Mesenchymal stem cell (in vitro differentiated cells and primary cell): ENCODE measurements around the gene TBX1. TPM values are rescaled to one million over a fixed set of nuclear protein-coding genes. Genes with fewer than 3 reads are reported as not detected.

Source experiments
- DNase-seq: peaks from one replicate; pipeline ENCODE4 v3.0.0-alpha.2; 2013
- H2AFZ ChIP-seq: one replicate; pipeline ENCODE4 v1.6.1; 2013; ENCODE audit warnings: low read depth, mild to moderate bottlenecking, control low read depth, inconsistent platforms, low read length, moderate library complexity
- H2AK5ac ChIP-seq: 2 replicates; pipeline ENCODE4 v1.6.1; 2013; ENCODE audit warnings: low read length, moderate library complexity, mild to moderate bottlenecking, inconsistent platforms; ENCODE audit not compliant: severe bottlenecking
- H2BK120ac ChIP-seq: one replicate; pipeline ENCODE4 v1.6.1; 2013; ENCODE audit warnings: low read depth, mild to moderate bottlenecking, inconsistent platforms, low read length, moderate library complexity
- H2BK12ac ChIP-seq, 2 experiments: one replicate each; pipeline ENCODE4 v1.6.1; 2013; ENCODE audit warnings: inconsistent platforms in 2 of 2, low read length in 2 of 2, mild to moderate bottlenecking in 2 of 2, moderate library complexity in 2 of 2, control low read depth in 1 of 2
- H2BK15ac ChIP-seq: one replicate; pipeline ENCODE4 v1.6.1; 2013; ENCODE audit warnings: mild to moderate bottlenecking, low read depth, inconsistent platforms; ENCODE audit not compliant: poor library complexity, severe bottlenecking
- H2BK5ac ChIP-seq: 2 replicates; pipeline ENCODE4 v1.6.1; 2013; ENCODE audit warnings: low read depth, mild to moderate bottlenecking, low read length, control low read depth, inconsistent platforms; ENCODE audit not compliant: poor library complexity, severe bottlenecking
- H3K14ac ChIP-seq, 2 experiments: one replicate each; pipeline ENCODE4 v1.6.1; 2013; ENCODE audit warnings: inconsistent platforms in 2 of 2, low read length in 2 of 2, control low read depth in 1 of 2, mild to moderate bottlenecking in 1 of 2, moderate library complexity in 1 of 2
- H3K18ac ChIP-seq, 2 experiments: one replicate each; pipeline ENCODE4 v1.6.1; 2013; ENCODE audit warnings: inconsistent platforms in 2 of 2, low read length in 2 of 2, control low read depth in 1 of 2, low read depth in 1 of 2, mild to moderate bottlenecking in 1 of 2
- H3K23ac ChIP-seq, 2 experiments: one replicate each; pipeline ENCODE4 v1.6.1; 2013; ENCODE audit warnings: inconsistent platforms in 2 of 2, low read length in 2 of 2, mild to moderate bottlenecking in 2 of 2, moderate library complexity in 2 of 2, control low read depth in 1 of 2
- H3K27ac ChIP-seq: 2 replicates; pipeline ENCODE4 v1.5.1; 2013; ENCODE audit warnings: mild to moderate bottlenecking, moderate library complexity, low read length, control low read depth, inconsistent platforms; ENCODE audit not compliant: poor library complexity, severe bottlenecking
- H3K27me3 ChIP-seq, 2 experiments: 2 replicates each; pipeline versions ENCODE4 v1.6.1 to v1.7.0; 2013; ENCODE audit warnings: low read length in 2 of 2, mild to moderate bottlenecking in 2 of 2, moderate library complexity in 2 of 2, control low read depth in 1 of 2, inconsistent platforms in 1 of 2; ENCODE audit not compliant: control insufficient read depth in 1 of 2, insufficient read depth in 1 of 2
- H3K36me3 ChIP-seq, 2 experiments: 2 replicates each; pipeline versions ENCODE4 v1.6.1 to v1.7.0; 2013; ENCODE audit warnings: low read length in 2 of 2, control low read depth in 1 of 2, inconsistent platforms in 1 of 2, low read depth in 1 of 2, mild to moderate bottlenecking in 1 of 2; ENCODE audit not compliant: insufficient read depth in 2 of 2, control insufficient read depth in 1 of 2
- H3K4ac ChIP-seq, 2 experiments: one replicate each; pipeline ENCODE4 v1.6.1; 2013; ENCODE audit warnings: inconsistent platforms in 2 of 2, low read length in 2 of 2, mild to moderate bottlenecking in 2 of 2, moderate library complexity in 2 of 2, control low read depth in 1 of 2, low read depth in 1 of 2
- H3K4me1 ChIP-seq: 2 replicates; pipeline ENCODE4 v1.6.1; 2013; ENCODE audit warnings: low read depth, low read length, control low read depth; ENCODE audit not compliant: control insufficient read depth, insufficient read depth
- H3K4me2 ChIP-seq: 2 replicates; pipeline ENCODE4 v1.6.1; 2013; ENCODE audit warnings: low read length, mild to moderate bottlenecking, inconsistent platforms; ENCODE audit not compliant: poor library complexity, severe bottlenecking
- H3K4me3 ChIP-seq, 2 experiments: 2 replicates each; pipeline versions ENCODE4 v1.5.1 to v1.7.0; 2013; ENCODE audit warnings: low read length in 2 of 2, mild to moderate bottlenecking in 2 of 2, control low read depth in 1 of 2, low read depth in 1 of 2; ENCODE audit not compliant: insufficient read depth in 1 of 2
- H3K79me1 ChIP-seq: replicated peaks from 2 replicates; pipeline ENCODE4 v1.6.1; 2013; ENCODE audit warnings: mild to moderate bottlenecking, control low read depth, low read length, inconsistent platforms; ENCODE audit not compliant: poor library complexity, severe bottlenecking
- H3K9ac ChIP-seq: 2 replicates; pipeline ENCODE4 v1.7.0; 2013; ENCODE audit warnings: mild to moderate bottlenecking, low read length, moderate library complexity
- H3K9me3 ChIP-seq: 2 replicates; pipeline ENCODE4 v1.7.0; 2013; ENCODE audit warnings: mild to moderate bottlenecking, low read length; ENCODE audit not compliant: control insufficient read depth
- H4K8ac ChIP-seq: one replicate; pipeline ENCODE4 v1.6.1; 2013; ENCODE audit warnings: inconsistent platforms, mild to moderate bottlenecking, low read length, moderate library complexity
- H4K91ac ChIP-seq: one replicate; pipeline ENCODE4 v1.6.1; 2013; ENCODE audit warnings: mild to moderate bottlenecking, low read length, inconsistent platforms
- WGBS: methylation state at CpG from one replicate; pipeline ENCODE4 v1.1.7; 2013; ENCODE audit warnings: mixed read lengths; 5-methylcytosine and 5-hydroxymethylcytosine counted together
- polyA plus RNA-seq, 2 experiments: library from polyadenylated mRNA; stranded (reverse); fragments of 200-250 nt; gene quantifications; one replicate each; pipeline ENCODE4 v1.2.3, GENCODE V29; 2013

TBX1 gene
- polyA plus RNA-seq (2013, experiment 1 of 2), result 2.4 TPM
- polyA plus RNA-seq (2013, experiment 2 of 2), result 2.5 TPM

DNA sequence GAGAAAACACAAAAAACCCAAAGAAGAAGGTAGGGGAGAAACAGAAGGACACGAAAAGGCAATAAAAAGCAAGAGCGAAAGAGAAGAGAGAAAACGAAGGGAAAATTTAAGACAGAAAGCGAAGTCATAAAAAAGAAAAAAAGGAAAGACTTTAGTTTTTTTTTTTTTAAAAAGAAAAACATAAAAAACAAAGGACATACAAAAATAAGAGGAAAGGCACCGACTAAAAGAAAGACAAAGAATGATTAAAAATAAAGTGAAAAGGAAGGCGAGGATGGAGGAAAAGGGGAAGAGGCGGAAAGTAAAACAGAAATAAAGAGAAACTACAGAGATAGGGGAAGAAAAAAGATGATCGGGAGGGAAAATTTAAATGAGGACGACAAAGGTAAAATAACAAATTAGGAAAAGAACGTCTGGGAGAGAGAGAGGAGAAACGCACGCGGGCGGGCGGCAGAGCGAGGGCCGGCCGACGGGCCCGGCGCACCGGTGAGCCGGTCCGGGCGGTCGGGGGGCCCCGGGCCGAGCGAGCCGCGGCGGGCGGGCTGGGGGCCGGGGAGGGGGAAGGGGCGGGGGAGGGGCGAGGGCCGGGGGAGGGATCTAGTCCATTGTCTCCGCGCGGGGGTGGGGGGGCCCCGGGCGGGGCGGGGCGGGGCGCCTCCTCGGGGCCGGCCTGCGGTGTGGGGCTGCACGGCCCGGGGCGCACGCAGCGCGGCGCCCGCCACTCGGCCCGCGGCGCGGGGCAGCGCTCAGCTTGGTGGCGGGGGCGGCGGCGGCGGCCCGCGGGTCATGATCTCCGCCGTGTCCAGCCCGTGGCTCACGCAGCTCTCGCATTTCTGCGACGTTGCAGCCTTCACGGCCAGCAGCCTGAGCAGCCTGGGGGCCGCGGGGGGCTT is at the start of gene TBX1:
TBX1 (plus strand) TSS at position 721 of the 893 bp plus-strand sequence; CDS start at position 787, 66 bp downstream.
- peak within 1 kb of the TSS in 1 of 2 experiments; percentile 91 for H3K23ac ChIP-seq
- H3K18ac ChIP-seq, result no peak within 1 kb of the TSS
- no peak within 1 kb of the TSS for H2BK120ac ChIP-seq
- H3K4ac ChIP-seq, result no peak within 1 kb of the TSS
- no peaks in the 10 kb centered on the region for H3K79me1 ChIP-seq
- H3K4me2 ChIP-seq, result peak within 1 kb of the TSS; percentile 74
- H2BK15ac ChIP-seq, result no peak within 1 kb of the TSS
- no peak within 1 kb of the TSS for H2AK5ac ChIP-seq
- no peak within 1 kb of the TSS for H2AFZ ChIP-seq
- no peak within 1 kb of the TSS for H4K8ac ChIP-seq
- H3K27ac ChIP-seq, result no peak within 1 kb of the TSS
- WGBS, result 1% methylated on average over 24 of the region's 79 CpGs
- H3K4me1 ChIP-seq, result peaks cover 35% of the 10 kb centered on the region
- H3K9me3 ChIP-seq, result no peaks in the 10 kb centered on the region
- H3K9ac ChIP-seq, result peak within 1 kb of the TSS; percentile 45
- H4K91ac ChIP-seq, result no peak within 1 kb of the TSS
- no peak within 1 kb of the TSS for H2BK12ac ChIP-seq
- no peak within 1 kb of the TSS for H3K14ac ChIP-seq
- peak within 1 kb of the TSS in 1 of 2 experiments; percentile 53 for H3K4me3 ChIP-seq
- DNase-seq, result no peak
- peaks cover 0 to 5% of the 10 kb centered on the region in 2 experiments for H3K36me3 ChIP-seq
- H2BK5ac ChIP-seq, result no peak within 1 kb of the TSS
- H3K27me3 ChIP-seq, result peaks cover 78 to 88% of the 10 kb centered on the region in 2 experiments

DNA sequence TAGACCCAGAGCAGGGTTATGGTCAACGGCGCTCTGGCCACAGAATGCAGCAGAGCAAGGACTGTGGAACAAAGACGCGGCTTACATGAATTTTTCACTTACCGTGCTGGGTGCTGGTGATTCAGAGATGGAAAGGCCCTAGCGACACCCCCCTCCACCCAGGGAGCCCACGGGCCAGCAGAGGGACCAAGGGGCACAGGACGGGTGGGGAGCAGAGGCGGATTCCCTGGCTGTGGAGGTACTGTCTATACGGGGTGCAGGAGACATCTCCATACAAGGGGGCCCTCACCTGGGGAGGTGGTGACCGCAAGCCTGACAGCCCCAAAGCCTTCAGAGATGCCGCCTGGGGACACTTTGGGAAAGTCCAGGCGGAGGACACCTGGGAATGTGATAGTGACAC is 47.3 kb upstream of the TBX1 start:
- Histone ChIP-seq H3K4me2 (no peak overlapping the region), H3K18ac (no peak overlapping the region), H3K9ac (no peak overlapping the region), H3K79me1 (peaks cover 4% of the 10 kb centered on the region), H4K8ac (no peak overlapping the region), H3K4ac (no peak overlapping the region), H3K9me3 (no peaks in the 10 kb centered on the region), H3K36me3 (no peaks in the 10 kb centered on the region), H3K27ac (no peak overlapping the region), H2AFZ (no peak overlapping the region), H3K23ac (no peak overlapping the region), H3K14ac (no peak overlapping the region), H3K27me3 (peaks cover 44 to 49% of the 10 kb centered on the region in 2 experiments), H3K4me1 (peaks cover 24% of the 10 kb centered on the region), H4K91ac (no peak overlapping the region), H2BK15ac (no peak overlapping the region), H2BK120ac (no peak overlapping the region), H2BK12ac (no peak overlapping the region), H3K4me3 (no peak overlapping the region), H2BK5ac (no peak overlapping the region), H2AK5ac (no peak overlapping the region)
- no peak for DNase-seq
- WGBS, result 89% methylated on average over 13 of the region's 13 CpGs

DNA sequence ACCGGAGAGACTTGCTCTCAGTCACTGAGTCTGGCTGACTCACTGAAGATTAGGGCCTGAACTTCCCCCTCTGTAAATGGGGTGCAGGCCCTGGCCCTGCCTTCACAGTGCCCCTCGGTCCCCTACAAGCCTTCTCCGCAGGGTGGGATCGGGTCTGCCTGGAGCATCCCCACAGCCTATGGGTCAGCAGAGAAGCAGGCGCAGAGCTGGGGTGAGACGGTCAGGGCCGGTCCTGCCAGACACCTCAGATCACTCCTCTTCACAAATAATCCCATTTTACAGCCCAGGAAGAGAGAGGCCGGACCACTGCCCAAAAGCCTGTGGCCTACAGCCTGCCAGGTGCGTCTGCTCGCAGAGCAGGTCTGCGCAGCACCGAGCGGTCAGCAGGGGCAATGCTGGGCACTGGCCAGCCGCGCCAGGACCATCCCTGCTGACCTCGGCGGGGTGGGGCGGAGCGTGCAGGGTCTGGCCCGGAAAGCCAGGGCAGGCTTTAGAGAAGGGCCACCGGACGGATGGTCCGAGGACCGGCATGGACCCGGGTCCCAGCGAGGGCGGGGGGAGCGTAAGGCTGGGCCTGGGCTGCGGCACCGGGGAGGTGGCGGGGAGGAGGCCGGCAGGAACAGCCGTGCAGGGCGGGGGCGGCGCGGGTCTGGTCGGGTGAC is 46.8 kb upstream of the TBX1 start:
- Histone ChIP-seq H4K91ac (no peak overlapping the region), H3K79me1 (peaks cover 4% of the 10 kb centered on the region), H2BK5ac (no peak overlapping the region), H2AFZ (peak overlapping the region; percentile 65), H3K27ac (no peak overlapping the region), H3K18ac (peak overlapping the region in 1 of 2 experiments; percentile 52), H2BK120ac (no peak overlapping the region), H3K27me3 (peaks cover 41 to 43% of the 10 kb centered on the region in 2 experiments), H3K4me3 (peak overlapping the region; percentile 67), H3K4me1 (peaks cover 28% of the 10 kb centered on the region), H3K9me3 (no peaks in the 10 kb centered on the region), H3K4ac (no peak overlapping the region), H2BK12ac (no peak overlapping the region), H3K4me2 (peak overlapping the region; percentile 66), H3K36me3 (peaks cover 0 to 3% of the 10 kb centered on the region in 2 experiments), H3K14ac (no peak overlapping the region), H2AK5ac (no peak overlapping the region), H4K8ac (peak overlapping the region; percentile 5), H2BK15ac (no peak overlapping the region), H3K23ac (peak overlapping the region in 1 of 2 experiments; percentile 64), H3K9ac (peak overlapping the region; percentile 38)
- no peak for DNase-seq
- WGBS, result 68% methylated on average over 22 of the region's 38 CpGs
